Stimulated activated CD8-positive, alpha-beta memory T cell treated with anti-CD3 and anti-CD28 coated beads, Interleukin-7, amount 100 ng/mL, for 1 hour (primary cell): ENCODE data around the gene KCNJ5.

Source experiments
- DNase-seq, 2 donors: peaks; one replicate each; pipeline ENCODE4 v3.0.0-alpha.2; 2020; ENCODE audit warnings: low read depth in 2 of 2

The KCNJ5 gene

DNA sequence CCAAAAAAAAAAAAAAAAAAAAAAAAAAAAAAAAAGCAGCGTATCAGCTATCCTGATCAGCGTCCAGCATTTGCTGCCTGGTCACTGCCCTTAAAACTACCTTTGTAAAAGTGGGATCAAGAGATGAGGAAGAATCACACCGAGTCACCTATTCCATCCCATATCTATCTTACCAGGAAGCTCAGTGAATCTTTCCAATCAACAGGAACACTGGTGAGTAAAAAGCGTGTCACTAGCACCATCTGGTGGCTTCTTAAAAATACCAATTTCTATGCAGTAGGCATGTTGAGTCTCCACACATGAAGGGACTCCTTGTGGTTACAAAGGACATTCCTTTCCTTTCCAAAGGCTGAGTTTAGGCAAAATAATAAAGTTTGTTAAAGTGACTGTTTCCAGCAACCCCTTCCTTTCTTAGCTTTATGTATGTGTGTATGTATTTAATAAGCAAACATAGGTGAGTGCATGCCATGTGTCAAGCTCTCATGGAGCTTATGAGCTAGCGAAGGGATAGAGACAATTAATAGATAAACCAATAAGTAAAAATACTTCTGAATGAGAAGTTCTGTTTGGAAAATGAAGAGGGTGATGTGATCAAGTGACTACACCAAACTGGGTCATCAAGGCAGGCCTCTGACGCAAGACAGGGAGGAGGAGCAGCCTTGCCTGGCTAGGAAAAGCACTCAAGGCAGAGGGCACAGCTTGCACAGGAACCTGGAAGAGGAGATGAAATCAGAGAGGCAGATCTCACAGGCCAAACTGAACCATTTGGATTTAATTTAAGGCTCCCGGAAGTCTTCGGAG is 65.4 kb downstream of the KCNJ5 start:
- DNase-seq, result no peak

DNA sequence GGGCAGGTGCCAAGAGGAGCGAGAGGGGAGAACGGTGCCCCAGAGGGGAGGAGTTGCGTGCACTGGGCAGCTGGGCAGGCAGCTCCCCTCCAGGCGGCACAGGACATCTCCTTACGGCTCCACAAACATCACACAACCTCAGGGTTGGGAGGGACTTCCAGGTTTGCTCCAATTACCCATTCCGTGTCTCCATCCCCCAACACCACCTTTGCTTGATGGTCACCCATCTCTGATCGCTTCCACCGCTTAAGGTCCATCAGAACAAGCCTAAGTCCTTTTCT is 66.0 kb downstream of the KCNJ5 start:
- DNase-seq, result no peak

DNA sequence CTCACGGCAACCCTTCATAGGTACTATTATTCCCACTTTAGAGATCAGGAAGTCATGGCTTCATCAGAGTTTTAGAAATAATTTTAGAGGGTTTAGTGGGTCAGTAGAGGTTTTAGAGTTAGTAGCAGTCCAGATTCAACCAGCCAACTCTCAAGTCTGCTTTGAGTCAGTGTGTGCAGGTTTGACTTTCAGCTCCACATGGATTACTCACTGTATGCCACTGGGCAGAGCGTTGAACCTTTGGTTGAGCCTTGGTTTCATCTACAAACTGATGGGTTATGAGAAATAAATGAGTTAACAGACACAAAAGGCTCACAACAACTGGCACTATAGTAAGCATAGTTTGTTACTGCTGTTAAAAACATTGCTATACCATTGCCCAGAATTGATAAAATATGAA is 70.5 kb downstream of the KCNJ5 start:
- DNase-seq, result no peak

DNA sequence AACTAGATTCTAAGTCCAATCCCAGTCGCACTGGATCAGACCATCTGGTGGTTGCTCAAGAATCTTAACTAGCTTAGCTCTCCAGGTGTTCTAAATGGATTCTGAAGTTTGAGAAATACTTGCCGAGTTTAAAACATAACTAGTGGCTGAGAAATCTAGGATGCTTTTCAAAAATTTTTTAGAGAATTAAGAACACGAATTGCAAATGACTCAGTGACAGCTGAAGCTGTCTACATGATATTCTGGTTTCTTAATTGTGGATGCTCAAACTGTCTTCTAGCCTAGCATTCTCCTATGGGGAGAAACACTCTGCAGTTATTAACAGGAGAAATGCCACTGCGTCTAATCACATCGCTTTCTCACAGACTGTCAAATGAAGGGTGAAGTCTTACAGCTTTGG is 71.7 kb downstream of the KCNJ5 start:
- no peak for DNase-seq

DNA sequence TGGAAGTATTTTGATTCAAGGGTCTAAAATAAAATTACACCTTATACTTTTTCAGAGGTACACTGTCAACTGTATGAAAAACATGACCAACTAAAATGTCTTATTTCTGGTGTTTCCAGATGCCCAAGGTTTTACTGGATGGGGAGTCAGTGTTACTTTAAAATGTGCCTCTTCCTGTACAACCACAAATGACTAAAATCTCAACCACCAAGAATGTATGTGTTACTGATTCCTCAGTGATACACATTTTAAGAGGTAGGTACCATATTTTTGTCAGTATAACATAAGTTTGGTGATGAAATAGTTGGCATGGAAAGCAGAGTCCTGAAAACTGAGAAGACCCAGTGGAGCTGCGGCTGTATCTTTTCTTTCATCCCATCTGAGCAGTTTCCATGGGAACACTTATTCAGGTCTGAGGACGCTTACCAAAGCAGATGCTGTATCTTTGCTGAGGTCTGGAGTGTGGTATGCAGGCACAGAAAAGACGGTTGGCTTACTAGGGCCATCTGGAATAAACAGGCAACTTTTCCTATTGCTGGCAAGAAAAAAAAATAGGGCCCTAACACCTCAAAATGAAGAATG is 72.7 kb downstream of the KCNJ5 start:
- no peak for DNase-seq

DNA sequence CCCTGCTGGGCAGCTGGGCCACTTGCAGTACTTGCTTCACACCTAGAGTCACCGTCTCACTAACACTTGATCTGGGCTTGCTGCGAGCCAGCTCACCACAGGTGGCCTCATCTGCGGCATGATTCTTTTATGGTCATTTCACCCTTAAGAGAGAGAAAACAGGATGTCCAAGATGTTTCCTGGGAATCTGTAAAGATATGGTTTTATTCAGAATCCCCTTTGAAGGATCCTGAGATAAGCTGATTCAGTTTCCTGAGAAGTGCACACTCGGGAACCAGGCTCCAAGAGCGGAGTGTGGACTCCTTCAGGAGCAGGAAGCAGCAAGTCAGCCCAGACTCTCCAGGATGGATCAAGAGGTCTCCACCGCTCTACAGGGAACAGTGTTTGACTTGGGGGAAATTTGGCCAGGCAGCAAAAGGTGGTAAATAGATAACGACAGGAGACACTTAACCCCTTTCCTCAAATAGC is 73.3 kb downstream of the KCNJ5 start:
- DNase-seq, result no peak

DNA sequence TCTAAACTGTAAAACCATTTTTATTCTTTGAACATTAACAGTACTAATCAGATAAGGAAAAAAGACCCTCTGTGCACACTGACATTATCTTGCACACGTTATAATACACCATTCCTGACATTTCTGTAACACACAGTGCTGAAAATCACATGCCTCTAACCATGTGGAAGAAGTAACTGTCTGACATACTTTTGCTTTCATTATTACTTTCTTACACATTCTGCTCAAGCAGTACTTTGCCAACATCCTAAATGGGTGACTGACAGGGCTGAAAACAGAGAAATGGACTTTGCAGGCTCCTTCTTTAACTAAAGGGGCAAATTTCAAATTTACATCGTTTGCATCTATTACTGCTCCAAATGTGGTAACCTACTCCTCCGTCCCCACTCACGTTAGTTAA is 74.3 kb downstream of the KCNJ5 start:
- no peak for DNase-seq

DNA sequence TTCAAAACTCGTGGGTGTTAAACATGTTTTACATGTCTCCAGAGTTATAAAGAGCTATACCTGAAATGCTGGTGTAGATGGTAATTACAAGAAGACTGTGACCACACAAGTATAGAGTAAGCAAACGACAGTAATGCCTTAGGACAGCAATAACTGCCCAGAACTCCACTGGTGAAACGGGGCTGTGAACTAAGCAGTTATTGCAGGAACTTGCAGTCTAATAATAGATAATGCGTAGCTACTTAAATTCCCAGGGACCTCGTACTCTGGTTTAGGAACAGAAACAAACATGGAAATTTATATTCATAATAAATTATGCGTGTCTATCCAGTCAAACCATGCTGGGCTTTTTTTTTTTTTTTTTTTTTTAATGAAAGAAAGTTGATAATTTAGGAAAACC is 76.4 kb downstream of the KCNJ5 start:
- DNase-seq, result no peak

DNA sequence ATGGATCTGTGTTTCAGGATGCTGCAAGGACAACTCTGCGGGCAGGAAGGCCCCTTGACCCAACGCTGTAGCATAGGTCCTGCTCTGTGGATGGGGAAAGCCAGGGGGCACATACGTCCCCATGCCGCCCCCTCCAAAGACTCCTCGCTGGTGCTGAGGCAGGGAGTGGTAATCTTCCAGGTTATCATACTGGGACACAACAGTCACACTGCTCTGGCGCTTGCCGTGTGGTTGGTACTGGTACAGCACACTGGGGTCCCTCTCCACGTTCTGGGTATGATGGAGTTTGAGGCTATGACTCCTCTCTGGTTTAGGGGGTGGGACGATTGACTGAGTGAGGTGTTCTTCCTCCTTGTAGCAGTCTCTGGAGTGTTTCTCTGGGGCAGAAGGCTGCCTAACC is 77.8 kb downstream of the KCNJ5 start:
- DNase-seq, result no peak
